Erythroblast (primary cell): ENCODE results near the gene DOCK4.

Experiments
- GATA1 ChIP-seq: IDR thresholded peaks from 2 replicates; pipeline ENCODE4 v1.6.1; 2011; ENCODE audit warnings: low read depth, mild to moderate bottlenecking, control low read depth, low read length, moderate library complexity
- POLR2A ChIP-seq: IDR thresholded peaks from 2 replicates; pipeline ENCODE4 v1.6.1; 2011; ENCODE audit warnings: mild to moderate bottlenecking, low read length

DNA sequence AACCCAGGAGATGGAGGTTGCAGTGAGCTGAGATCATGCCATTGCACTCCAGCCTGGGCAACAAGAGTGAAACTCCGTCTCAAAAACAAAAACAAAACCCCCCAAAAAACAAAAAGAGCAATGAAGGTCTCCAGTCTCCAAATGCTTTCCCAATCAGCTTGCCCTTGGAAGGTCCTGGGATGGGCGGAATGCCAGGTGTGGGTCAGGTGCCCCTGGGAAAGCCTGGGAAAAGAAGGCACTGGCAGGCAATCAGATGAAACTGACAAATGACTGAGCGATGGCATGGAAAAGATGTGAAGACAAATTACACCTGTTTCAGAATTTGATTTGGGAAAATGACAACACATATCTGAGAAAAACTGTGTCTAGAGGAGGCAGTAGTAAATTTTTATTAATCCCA lies 433.5 kb downstream of the DOCK4 start:
- no peak for TF ChIP-seq POLR2A
- TF ChIP-seq GATA1, result no peak
